Right atrium auricular region (tissue), 2 donors: ENCODE data around the gene GNAZ. TPM values are rescaled to one million over a fixed set of nuclear protein-coding genes. Genes with fewer than 3 reads are reported as not detected.

ENCODE experiments used
- DNase-seq: peaks from one replicate; pipeline ENCODE4 v3.0.0-alpha.2; 2019; ENCODE audit warnings: low spot score
- H3K27ac ChIP-seq, 2 donors: fragments of 200-600 bp; sonication (generic); 1 replicate in 1 of 2; 2 replicates in 1 of 2; pipeline ENCODE4 v1.5.1; 2016 to 2019
- H3K27me3 ChIP-seq, 2 donors: fragments of 200-600 bp; sonication (generic); one replicate each; pipeline versions ENCODE4 v1.5.1 to v1.6.0; 2017 to 2019
- H3K36me3 ChIP-seq: fragments of 200-600 bp; sonication (generic); one replicate; pipeline ENCODE4 v1.5.1; 2016
- H3K4me1 ChIP-seq, 2 donors: fragments of 200-600 bp; sonication (generic); one replicate each; pipeline versions ENCODE4 v1.5.1 to v1.6.0; 2017 to 2019
- H3K4me3 ChIP-seq, 2 donors: fragments of 200-600 bp; sonication (generic); 1 replicate in 1 of 2; 2 replicates in 1 of 2; pipeline ENCODE4 v1.5.1; 2017 to 2019; ENCODE audit warnings: mild to moderate bottlenecking in 1 of 2, moderate library complexity in 1 of 2
- H3K9me3 ChIP-seq, 2 donors: fragments of 200-600 bp; sonication (generic); one replicate each; pipeline ENCODE4 v1.5.1; 2019
- CTCF ChIP-seq, 2 donors: fragments of 200-600 bp; sonication (generic); IDR thresholded peaks; one replicate each; pipeline ENCODE4 v1.5.1; 2019; ENCODE audit warnings: antibody characterized with exemption in 2 of 2
- total RNA-seq, 2 donors: library from RNA; depleted of rRNA; stranded (reverse); fragments of >200 nt; gene quantifications; one replicate each; pipeline ENCODE4 v1.1.0, GENCODE V29; 2016

The GNAZ gene
- total RNA-seq, 2 donors from 2014 or later = 1.9 to 3.2 TPM

- Histone ChIP-seq H3K4me3 (peak overlapping the region; percentile 42 to 65), H3K36me3 (no peaks in the 10 kb centered on the region), H3K9me3 (no peaks in the 10 kb centered on the region), H3K27ac (peak overlapping the region in 1 of 2 donors; percentile 9), H3K27me3 (no peaks in the 10 kb centered on the region), H3K4me1 (peaks cover 0 to 18% of the 10 kb centered on the region in 2 donors)
- TF ChIP-seq CTCF (IDR thresholded peaks at IDR 0.05) = no peak
- peak; percentile 85 for DNase-seq
Measured at GRCh38 chr22:23069502-23070357, 589 bp upstream of the GNAZ start.

GRCh38 chr22:23071230-23072076 is 1.1 kb downstream of the GNAZ start:
- H3K9me3 ChIP-seq = no peaks in the 10 kb centered on the region
- no peak for DNase-seq
- no peak overlapping the region for H3K27ac ChIP-seq
- peak overlapping the region in 1 of 2 donors; percentile 67 for H3K4me3 ChIP-seq
- no peak for TF ChIP-seq CTCF (IDR thresholded peaks at IDR 0.05)
- H3K4me1 ChIP-seq = peaks cover 0 to 18% of the 10 kb centered on the region in 2 donors
- H3K36me3 ChIP-seq = no peaks in the 10 kb centered on the region
- H3K27me3 ChIP-seq = no peaks in the 10 kb centered on the region

- TF ChIP-seq CTCF (IDR thresholded peaks at IDR 0.05) = no peak
- no peaks in the 10 kb centered on the region for H3K36me3 ChIP-seq
- no peaks in the 10 kb centered on the region for H3K27me3 ChIP-seq
- no peak overlapping the region for H3K27ac ChIP-seq
- no peaks in the 10 kb centered on the region for H3K9me3 ChIP-seq
- DNase-seq = no peak
- no peak overlapping the region for H3K4me3 ChIP-seq
- peaks cover 0 to 18% of the 10 kb centered on the region in 2 donors for H3K4me1 ChIP-seq
Measured at GRCh38 chr22:23072077-23072910, 2.0 kb downstream of the GNAZ start.

- H3K4me3 ChIP-seq = no peak overlapping the region
- H3K9me3 ChIP-seq = no peaks in the 10 kb centered on the region
- no peak for DNase-seq
- H3K36me3 ChIP-seq = no peaks in the 10 kb centered on the region
- peaks cover 0 to 24% of the 10 kb centered on the region in 2 donors for H3K4me1 ChIP-seq
- no peak overlapping the region for H3K27ac ChIP-seq
- TF ChIP-seq CTCF (IDR thresholded peaks at IDR 0.05) = no peak
- no peaks in the 10 kb centered on the region for H3K27me3 ChIP-seq
Measured at GRCh38 chr22:23072911-23073491, 2.7 kb downstream of the GNAZ start.
